ENCODE measurements around the gene GRB14. TPM values are rescaled to one million over a fixed set of nuclear protein-coding genes. Genes with fewer than 3 reads are reported as not detected.
"Not testable (repeated sequence)": the region's sequence is repeated elsewhere in the genome, so short reads cannot be mapped to it uniquely, and the experiment has no call there.

The GRB14 gene
- polyA plus RNA-seq, 1 of the 3 experiments (the other 2 are of a cell fraction), result 3.9 TPM

GRCh38 chr2:164551519-164551918, 69.8 kb downstream of the GRB14 start:
- Histone ChIP-seq H4K20me1 (ENCODE audit: insufficient read depth) (no peaks in the 10 kb centered on the region), H3K4me2 (no peak overlapping the region), H3K36me3 (replicated peaks in 1 of 2; ENCODE audit: control insufficient read depth in 1 of 2, insufficient read depth in 2 of 2, low read length in 1 of 2) (peaks cover 0 to 11% of the 10 kb centered on the region in 2 experiments), H3K27ac (ENCODE audit: low read depth in 2 of 2, low read length in 1 of 2) (no peak overlapping the region), H3K9me2 (no peaks in the 10 kb centered on the region), H3K27me3 (ENCODE audit: insufficient read depth) (no peaks in the 10 kb centered on the region), H3F3A (replicated peaks; ENCODE audit: insufficient read depth) (no peaks in the 10 kb centered on the region), H2AFZ (ENCODE audit: low read depth) (no peak overlapping the region), H3K79me2 (ENCODE audit: insufficient read depth) (no peaks in the 10 kb centered on the region), H3K9me3 (no peaks in the 10 kb centered on the region), H3K4me1 (ENCODE audit: control insufficient read depth in 1 of 2, insufficient read depth in 2 of 2, low read depth in 1 of 2, low read length in 1 of 2) (no peaks in the 10 kb centered on the region), H3K9ac (no peak overlapping the region), H3K4me3 (ENCODE audit: low read depth in 2 of 2, low read length in 1 of 2) (no peak overlapping the region)
- POLR2A ChIA-PET, result no interaction called here
- no peak for TF ChIP-seq RCOR1 (IDR thresholded peaks at IDR 0.05; ENCODE audit: low read length)
- TF ChIP-seq GATA2 (CRISPR knock-in tag; IDR thresholded peaks at IDR 0.05), result no peak
- DNase-seq, result no peak
- CTCF ChIA-PET, result interaction anchor here (0.7 to 1.9 kb wide), 4 partner anchors 9 to 165 kb away, joined by 3 to 11 read pairs (median 4); no protein-coding TSS in a partner anchor
- 91% methylated on average over 4 of the region's 4 CpGs for WGBS (ENCODE audit: low lambda C conversion rate)

DNA sequence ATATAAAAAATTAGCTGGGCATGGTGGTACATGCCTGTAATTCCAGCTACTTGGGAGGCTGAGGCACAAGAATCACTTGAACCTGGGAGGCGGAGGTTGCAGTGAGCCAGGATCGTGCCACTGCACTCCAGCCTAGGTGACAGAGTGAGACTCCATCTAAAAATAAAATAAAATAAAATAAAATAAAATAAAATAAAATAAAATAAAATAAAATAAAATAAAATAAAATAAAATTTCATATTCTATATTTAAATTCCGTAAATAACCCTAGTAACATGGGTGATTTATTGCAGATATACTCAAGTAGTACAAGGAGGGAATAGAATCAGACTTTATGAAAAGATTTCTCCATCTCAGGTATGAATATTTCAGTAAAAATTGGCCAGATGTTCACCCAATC, 71.6 kb downstream of the GRB14 start:
- whole genome bisulfite sequencing (ENCODE audit: low lambda C conversion rate), result 97% methylated on average over 3 of the region's 3 CpGs
- H3K9me3 ChIP-seq; H3K27ac ChIP-seq (ENCODE audit: low read depth in 2 of 2, low read length in 1 of 2); H4K20me1 ChIP-seq (ENCODE audit: insufficient read depth); H3K27me3 ChIP-seq (ENCODE audit: insufficient read depth); H3K4me2 ChIP-seq; H3K79me2 ChIP-seq (ENCODE audit: insufficient read depth); H2AFZ ChIP-seq (ENCODE audit: low read depth); H3K4me1 ChIP-seq (ENCODE audit: control insufficient read depth in 1 of 2, insufficient read depth in 2 of 2, low read depth in 1 of 2, low read length in 1 of 2); H3F3A ChIP-seq (replicated peaks; ENCODE audit: insufficient read depth); H3K9me2 ChIP-seq; H3K9ac ChIP-seq; DNase-seq; POLR2A ChIA-PET; H3K4me3 ChIP-seq (ENCODE audit: low read depth in 2 of 2, low read length in 1 of 2): not testable (repeated sequence)
- CTCF ChIA-PET, result interaction anchor here (1.6 to 3.4 kb wide), 2 partner anchors 11 to 167 kb away, joined by 5 to 15 read pairs; no protein-coding TSS in a partner anchor
- H3K36me3 ChIP-seq (replicated peaks in 1 of 2; ENCODE audit: control insufficient read depth in 1 of 2, insufficient read depth in 2 of 2, low read length in 1 of 2), result peaks cover 0 to 24% of the 10 kb centered on the region in 2 experiments

DNA sequence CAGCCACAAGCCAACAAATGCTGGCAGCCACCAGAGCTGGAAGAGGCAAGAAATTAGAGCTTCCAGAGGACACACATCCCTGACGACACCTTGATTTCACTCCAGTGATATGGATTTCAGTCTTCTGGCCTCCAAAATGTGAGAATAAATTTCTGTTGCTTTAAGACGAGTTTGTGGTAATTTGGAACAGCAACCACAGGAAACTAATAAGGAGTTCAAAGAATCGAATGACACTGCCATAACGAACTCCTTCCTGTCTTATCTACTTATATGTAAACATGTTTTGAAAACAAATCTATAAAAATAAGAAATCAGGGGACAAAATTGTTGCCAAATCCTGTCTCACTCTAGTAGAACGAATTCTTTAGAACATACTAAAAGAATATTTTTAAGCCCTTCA, 75.8 kb downstream of the GRB14 start:
- Histone ChIP-seq H2AFZ (ENCODE audit: low read depth) (no peak overlapping the region), H4K20me1 (ENCODE audit: insufficient read depth) (peaks cover 20% of the 10 kb centered on the region), H3K79me2 (ENCODE audit: insufficient read depth) (no peaks in the 10 kb centered on the region; the same call in 1 of the 2 replicates), H3K9me3 (no peaks in the 10 kb centered on the region), H3K4me2 (no peak overlapping the region), H3K4me1 (ENCODE audit: control insufficient read depth in 1 of 2, insufficient read depth in 2 of 2, low read depth in 1 of 2, low read length in 1 of 2) (peaks cover 0 to 7% of the 10 kb centered on the region in 2 experiments; a peak in 2 of 4 replicates), H3K4me3 (ENCODE audit: low read depth in 2 of 2, low read length in 1 of 2) (no peak overlapping the region), H3K27me3 (ENCODE audit: insufficient read depth) (no peaks in the 10 kb centered on the region), H3K9me2 (no peaks in the 10 kb centered on the region), H3K9ac (no peak overlapping the region), H3F3A (replicated peaks; ENCODE audit: insufficient read depth) (peaks cover 17% of the 10 kb centered on the region), H3K27ac (ENCODE audit: low read depth in 2 of 2, low read length in 1 of 2) (no peak overlapping the region), H3K36me3 (replicated peaks in 1 of 2; ENCODE audit: control insufficient read depth in 1 of 2, insufficient read depth in 2 of 2, low read length in 1 of 2) (peaks cover 0 to 28% of the 10 kb centered on the region in 2 experiments)
- WGBS (ENCODE audit: low lambda C conversion rate), result 97% methylated on average over 5 of the region's 5 CpGs
- CTCF ChIA-PET, result interaction anchor here (2.2 kb wide), 1 partner anchor 15 kb away, joined by 12 read pairs; no protein-coding TSS in a partner anchor
- no peak for DNase-seq
- TF ChIP-seq GATA2 (CRISPR knock-in tag; IDR thresholded peaks at IDR 0.05) (no peak), EZH2phosphoT487 (IDR thresholded peaks at IDR 0.05; ENCODE audit: borderline replicate concordance, low read depth) (no peak), USF1 (IDR thresholded peaks at IDR 0.05; ENCODE audit: borderline replicate concordance, low read depth) (no peak), TCF12 (IDR thresholded peaks at IDR 0.05) (no peak), MEF2A (IDR thresholded peaks at IDR 0.05; ENCODE audit: borderline replicate concordance, low read depth) (no peak), IRF3 (IDR thresholded peaks at IDR 0.05; ENCODE audit: low read depth, low read length) (no peak), RFX5 (IDR thresholded peaks at IDR 0.05; ENCODE audit: low read length) (no peak), YY1 (IDR thresholded peaks at IDR 0.05; ENCODE audit: low read depth) (no peak), GABPA (IDR thresholded peaks at IDR 0.05; ENCODE audit: low read depth) (no peak), RXRA (IDR thresholded peaks at IDR 0.05; ENCODE audit: borderline replicate concordance, low read depth) (no peak), MXI1 (IDR thresholded peaks at IDR 0.05; ENCODE audit: low read depth, low read length) (no peak), CHD2 (IDR thresholded peaks at IDR 0.05; ENCODE audit: low read length, partially characterized antibody) (no peak), SIN3A (IDR thresholded peaks at IDR 0.05; ENCODE audit: borderline replicate concordance, low read depth, low read length) (no peak), FOXJ3 (CRISPR knock-in tag; IDR thresholded peaks at IDR 0.05) (no peak), USF2 (IDR thresholded peaks at IDR 0.05; ENCODE audit: borderline replicate concordance, low read depth, low read length) (no peak)
- TF ChIP-seq, protein P1, sequence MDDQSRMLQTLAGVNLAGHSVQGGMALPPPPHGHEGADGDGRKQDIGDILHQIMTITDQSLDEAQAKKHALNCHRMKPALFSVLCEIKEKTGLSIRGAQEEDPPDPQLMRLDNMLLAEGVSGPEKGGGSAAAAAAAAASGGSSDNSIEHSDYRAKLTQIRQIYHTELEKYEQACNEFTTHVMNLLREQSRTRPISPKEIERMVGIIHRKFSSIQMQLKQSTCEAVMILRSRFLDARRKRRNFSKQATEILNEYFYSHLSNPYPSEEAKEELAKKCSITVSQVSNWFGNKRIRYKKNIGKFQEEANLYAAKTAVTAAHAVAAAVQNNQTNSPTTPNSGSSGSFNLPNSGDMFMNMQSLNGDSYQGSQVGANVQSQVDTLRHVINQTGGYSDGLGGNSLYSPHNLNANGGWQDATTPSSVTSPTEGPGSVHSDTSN (IDR thresholded peaks at IDR 0.05), result no peak
- POLR2A ChIA-PET, result no interaction called here

Data from SK-N-SH (cell line).